H54 (cell line): ENCODE measurements around the gene ING5.
"Not testable (repeated sequence)": the region's sequence is repeated elsewhere in the genome, so short reads cannot be mapped to it uniquely, and the experiment has no call there.

Experiments
- DNase-seq: peaks from one replicate; pipeline ENCODE4 v3.0.0; 2011; ENCODE audit warnings: low spot score, mixed read lengths; ENCODE audit not compliant: insufficient read length
- FAIRE-seq: peaks from 3 replicates; lab custom pipeline; 2011; peaks lifted over from hg19 to GRCh38; lab: Jason Lieb, UNC
- POLR2A ChIP-seq: IDR thresholded peaks from 2 replicates; pipeline ENCODE4 v1.6.1; 2011; ENCODE audit warnings: low read depth, mild to moderate bottlenecking, low read length

ING5 gene

DNA sequence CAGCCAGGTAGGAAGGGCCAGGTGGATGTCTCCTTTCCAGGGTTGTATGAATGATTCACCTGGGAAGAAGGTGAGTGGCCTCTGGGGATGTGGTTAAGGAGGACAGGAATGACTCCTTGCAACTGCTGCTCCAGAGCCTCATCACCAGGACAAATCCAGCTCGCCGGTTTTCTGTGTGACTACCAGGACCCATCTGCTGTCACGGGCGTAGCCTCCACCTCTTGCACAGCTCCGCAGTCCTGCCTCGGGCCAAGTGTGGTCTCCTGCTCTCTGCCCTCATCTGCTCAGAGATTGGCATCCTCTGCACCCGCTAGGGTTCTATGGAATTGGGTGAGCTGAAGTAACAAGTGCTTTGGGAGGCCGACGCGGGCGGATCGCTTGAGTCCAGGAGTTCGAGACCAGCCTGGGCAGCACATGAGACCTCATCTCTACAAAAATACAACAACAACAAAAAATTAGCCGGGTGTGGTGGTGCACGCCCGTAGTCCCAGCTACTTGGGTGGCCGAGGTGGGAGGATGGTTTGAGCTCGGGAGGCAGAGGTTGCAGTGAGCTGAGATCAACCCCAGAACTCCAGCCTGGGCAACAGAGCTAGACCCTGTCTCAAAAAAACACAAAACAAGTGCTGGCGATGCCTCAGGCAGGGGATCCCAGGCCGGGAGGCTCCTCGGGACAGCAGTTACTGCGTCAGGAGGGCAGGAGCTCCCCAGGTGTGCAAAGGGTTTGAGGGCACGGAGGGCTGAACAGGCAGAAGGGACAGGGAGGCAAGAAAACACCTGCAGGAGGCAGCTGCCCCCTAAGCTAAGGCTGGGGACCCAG lies 31.8 kb downstream of the ING5 start:
- DNase-seq (no peak), FAIRE-seq (no peak)
- TF ChIP-seq POLR2A, result no peak

DNA sequence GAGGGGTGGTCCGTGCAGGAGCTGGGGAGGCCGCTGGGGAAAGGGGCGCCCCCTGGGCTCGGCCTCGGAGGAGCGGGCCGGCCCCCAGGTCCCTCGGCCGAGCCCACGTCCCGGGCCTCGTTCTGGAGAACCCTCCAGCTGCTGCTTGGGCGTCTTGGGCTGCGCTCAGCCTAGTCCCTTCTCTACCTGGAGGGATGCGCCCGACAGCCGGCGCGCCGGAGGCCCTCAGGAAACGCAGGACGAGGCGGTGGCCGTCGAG lies 32.3 kb downstream of the ING5 start:
- DNase-seq (peak; percentile 89), FAIRE-seq (no peak)
- TF ChIP-seq POLR2A, result no peak

DNA sequence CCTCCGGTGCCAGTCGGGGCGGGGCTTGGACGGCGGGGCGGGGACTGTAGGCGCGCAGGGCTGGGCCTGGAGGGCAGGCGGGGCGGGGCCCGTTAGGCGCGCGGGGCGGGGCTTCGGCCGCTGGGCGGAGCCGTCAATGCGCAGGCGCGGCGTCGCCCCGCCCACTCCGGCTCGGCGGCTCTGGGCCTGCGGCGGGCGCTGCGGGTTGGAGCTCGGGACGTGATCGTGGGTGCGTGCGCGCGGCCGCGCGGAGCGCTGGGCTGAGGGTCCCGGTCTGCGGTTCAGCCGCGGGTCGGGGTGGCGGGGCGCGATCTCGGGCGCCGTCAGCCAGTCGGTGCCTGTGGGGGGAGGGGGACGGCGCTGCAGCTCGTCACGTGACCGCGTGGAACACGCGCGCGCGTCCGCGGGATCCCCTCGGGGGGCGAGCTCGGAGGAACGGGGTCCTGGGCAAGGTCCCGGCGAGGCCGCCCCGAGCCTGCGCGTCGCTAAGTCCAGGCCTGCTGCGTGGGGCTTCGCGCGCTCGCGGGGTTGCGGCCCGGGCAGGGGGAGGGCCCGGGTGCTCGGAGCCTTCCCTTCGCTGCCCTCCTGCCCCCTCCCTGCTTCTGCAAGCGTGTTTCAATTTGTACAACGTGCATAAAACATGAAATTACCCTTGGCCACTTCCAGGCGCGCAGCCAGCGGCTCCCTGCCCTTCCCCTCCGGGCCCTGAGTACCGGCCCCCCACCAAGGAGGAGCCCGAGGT lies 32.8 kb downstream of the ING5 start, which contains the start of gene D2HGDH:
TSS of gene D2HGDH (plus strand) at position 164 of the 742 bp plus-strand sequence. CDS start 595 bp downstream, outside the sequence.
- no peak for FAIRE-seq
- peak; percentile 65 for DNase-seq
- peak; percentile 85 for TF ChIP-seq POLR2A

DNA sequence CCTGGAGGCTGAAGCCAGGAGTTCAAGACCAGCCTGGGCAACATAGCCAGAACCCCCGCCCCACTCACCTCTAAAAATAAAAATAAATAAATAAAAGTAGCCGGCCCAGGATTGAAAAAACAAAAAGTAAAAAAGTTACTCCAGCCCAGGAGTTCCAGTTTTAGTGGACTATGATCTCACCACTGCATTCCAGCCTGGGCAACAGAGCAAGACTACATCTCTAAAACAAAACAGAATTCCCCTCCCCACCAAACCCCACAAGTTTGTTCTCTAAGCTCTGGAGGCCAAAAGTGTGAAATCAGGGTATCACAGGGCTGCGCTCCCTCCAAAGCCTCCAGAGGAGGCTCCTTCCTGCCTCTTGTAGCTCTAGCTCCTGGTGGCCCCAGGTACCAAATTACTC lies 34.3 kb downstream of the ING5 start:
- TF ChIP-seq POLR2A, result no peak
- DNase-seq (no peak), FAIRE-seq (no peak)

DNA sequence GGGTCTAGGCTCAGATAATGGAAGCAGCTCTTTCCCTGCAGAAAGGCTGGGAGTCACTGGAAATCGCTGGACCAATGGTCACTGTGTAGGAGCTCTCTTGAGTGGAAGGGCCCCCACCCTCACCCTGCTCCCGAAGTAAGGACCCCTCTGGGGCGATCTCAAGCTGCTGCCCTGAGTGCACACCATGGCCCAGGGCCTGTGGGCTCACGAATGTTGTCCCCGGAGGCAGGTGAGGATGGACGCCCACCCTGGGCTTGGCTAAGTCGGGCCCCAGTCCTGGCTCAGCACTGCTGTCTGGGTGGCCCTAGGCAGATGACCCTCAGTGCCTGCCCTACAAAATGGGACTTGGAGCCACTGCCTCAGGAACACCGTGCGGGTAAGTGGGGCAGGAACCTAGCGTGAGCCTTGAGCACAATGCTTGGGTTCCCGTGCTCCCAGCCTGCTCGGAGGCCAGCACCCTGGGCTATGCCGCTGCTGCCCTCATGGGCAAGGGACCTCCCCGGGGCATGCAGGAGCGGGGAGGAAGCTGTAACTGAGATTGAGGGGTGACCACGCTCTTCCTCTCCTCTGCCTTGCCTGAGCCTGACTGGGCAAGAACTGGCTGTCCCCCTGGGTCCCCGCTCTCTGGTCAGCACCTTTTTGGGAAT lies 36.3 kb downstream of the ING5 start:
- no peak for TF ChIP-seq POLR2A
- FAIRE-seq (no peak), DNase-seq (no peak)

DNA sequence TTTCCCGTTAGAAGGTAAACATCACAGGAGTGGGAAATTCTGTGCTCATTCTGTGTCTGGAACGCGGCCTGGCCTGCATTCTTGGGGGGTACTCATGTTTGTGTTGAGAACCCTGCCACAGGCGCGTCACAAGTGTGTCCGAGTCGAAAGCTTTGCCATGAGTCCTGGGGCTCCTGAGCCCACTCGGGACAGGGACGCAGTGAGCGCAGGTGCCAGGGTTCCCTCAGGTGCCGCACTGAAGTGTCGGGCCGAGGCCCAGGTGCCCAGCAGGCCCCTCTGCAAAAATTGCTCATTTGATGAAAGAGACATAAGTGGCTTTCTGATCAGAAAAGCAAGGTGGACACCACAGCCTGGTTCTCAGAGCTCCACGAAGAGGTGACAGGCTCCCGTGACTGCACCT lies 37.3 kb downstream of the ING5 start:
- DNase-seq (no peak), FAIRE-seq (no peak)
- TF ChIP-seq POLR2A, result no peak

DNA sequence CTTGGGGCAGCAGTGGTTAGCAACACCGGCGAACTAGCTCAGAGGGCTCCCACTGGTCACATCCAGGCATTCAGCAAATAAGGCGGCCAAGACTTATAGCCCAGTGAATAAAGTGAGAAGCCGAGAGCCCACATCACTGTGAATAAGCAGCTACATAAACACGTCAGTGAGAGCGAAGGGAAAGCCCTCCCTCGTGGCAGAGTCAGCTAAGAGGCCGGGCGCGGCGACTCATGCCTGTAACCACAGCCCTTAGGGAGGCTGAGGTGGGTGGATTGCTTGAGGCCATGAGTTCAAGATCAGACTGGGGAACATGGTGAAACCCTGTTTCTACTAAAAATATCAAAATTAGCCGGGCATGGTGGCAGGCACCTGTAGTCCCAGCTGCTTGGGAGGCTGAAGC lies 37.8 kb downstream of the ING5 start:
- TF ChIP-seq POLR2A, result no peak
- FAIRE-seq (peak; percentile 30), DNase-seq (peak; percentile 74)

DNA sequence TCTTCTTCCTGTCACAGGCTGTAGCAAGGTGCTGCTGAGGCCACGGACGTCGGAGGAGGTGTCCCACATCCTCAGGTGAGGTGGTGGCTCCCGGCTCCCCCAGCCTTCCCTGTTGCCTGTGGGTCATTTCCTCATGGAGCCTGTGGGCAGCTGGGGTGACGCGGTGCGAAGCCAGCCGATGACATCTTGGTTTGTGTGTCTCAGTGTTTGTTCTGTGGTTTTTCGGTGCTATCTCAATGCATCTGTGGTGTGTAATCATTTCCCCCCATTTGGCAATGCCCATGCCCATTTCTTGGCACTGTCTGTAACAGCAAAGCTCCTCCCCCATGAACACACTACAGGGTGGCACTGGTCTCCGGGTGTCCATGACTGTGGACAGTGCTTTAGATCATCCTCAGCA lies 39.2 kb downstream of the ING5 start:
- peak; percentile 85 for DNase-seq
- FAIRE-seq, result peak; percentile 72
- no peak for TF ChIP-seq POLR2A

DNA sequence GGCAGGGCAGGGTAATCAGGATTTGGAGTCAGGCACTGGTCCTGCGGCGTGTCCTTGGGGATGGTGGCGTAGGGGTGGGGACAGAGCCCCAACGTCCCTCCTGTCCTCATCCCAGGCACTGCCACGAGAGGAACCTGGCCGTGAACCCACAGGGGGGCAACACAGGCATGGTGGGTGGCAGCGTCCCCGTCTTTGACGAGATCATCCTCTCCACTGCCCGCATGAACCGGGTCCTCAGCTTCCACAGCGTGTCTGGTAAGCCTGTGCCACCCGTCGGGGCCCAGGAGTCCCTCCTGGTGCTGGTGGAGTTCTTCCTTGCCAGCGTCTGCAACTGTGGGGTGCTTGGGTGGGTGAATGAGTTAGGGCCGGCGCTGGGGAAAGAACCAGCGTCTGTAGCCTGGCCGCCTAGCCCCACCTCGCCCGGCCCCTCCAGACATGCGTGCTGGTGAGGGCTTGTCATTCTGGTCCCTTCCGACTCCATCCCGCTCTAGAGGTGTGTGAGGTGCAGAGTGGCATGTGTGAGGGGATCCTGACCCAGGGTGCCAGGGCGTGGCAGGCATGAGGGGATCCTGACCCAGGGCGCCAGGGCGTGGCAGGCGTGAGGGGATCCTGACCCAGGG lies 40.6 kb downstream of the ING5 start:
- FAIRE-seq, result no peak
- TF ChIP-seq POLR2A, result no peak

DNA sequence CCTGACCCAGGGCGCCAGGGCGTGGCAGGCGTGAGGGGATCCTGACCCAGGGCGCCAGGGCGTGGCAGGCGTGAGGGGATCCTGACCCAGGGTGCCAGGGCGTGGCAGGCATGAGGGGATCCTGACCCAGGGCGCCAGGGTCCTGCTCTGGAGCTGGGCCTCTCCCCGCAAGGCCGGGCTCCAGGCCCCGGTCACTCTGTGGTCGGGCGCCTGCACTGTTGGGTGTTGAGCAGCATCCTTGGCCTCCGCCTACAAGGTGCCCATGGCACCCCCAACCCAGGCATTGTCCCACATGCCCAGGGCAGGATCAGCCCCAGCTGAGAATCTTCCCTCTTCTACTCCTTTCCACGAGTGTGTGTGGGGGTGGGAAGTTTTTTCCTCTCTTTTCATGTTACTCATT lies 41.2 kb downstream of the ING5 start:
- not testable (repeated sequence) for DNase-seq, FAIRE-seq

More for the DNA sequence above, 40.6 kb downstream of the ING5 start:
- DNase-seq, result no peak

DNA sequence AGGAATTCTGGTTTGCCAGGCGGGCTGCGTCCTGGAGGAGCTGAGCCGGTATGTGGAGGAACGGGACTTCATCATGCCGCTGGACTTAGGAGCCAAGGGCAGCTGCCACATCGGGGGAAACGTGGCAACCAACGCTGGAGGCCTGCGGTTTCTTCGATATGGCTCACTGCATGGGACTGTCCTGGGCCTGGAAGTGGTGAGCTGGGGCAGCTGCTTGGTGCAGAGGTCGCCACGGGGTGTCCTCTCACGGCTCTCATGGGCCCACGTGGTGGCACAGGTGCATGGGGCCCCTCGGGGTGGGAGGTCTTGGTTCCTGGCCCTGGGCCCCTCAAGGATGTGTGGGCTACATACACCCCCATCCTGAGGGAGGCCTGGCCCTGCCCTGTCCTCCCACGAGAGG lies 41.8 kb downstream of the ING5 start:
- no peak for TF ChIP-seq POLR2A
- DNase-seq (no peak), FAIRE-seq (no peak)

DNA sequence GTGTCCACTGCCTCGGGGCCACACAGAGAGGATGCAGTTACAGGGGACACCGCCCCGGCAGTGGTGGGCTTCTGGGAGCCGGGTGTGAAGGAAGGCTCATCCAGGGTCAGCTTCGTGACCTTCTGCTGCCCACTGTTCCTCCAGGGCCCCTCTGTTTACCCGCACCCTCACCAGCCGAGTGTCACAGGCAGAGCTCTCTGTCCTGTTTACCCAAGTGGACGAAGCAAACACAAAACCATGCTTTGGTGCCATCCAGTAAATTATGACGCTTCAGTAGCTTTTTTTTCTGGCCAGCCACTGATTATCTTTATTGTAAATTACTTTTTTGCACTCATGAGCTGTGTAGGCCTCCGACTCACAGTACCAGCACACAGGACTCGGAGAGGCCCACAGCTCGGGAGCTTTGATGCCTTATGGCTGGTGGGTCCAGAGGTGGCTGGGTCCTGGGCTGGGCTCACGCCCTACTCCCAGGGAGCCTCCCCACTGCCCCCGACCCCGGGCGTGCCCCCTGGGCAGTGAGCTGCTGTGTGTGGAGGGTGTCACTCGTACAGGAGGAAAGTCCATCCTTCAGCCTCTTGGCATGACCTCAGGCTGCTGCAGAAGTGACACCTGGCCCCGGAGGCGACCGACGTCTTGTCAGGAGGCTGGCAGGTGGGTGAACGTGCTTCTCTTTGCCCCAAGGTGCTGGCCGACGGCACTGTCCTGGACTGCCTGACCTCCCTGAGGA lies 42.4 kb downstream of the ING5 start:
- no peak for DNase-seq
- TF ChIP-seq POLR2A, result no peak
- no peak for FAIRE-seq

DNA sequence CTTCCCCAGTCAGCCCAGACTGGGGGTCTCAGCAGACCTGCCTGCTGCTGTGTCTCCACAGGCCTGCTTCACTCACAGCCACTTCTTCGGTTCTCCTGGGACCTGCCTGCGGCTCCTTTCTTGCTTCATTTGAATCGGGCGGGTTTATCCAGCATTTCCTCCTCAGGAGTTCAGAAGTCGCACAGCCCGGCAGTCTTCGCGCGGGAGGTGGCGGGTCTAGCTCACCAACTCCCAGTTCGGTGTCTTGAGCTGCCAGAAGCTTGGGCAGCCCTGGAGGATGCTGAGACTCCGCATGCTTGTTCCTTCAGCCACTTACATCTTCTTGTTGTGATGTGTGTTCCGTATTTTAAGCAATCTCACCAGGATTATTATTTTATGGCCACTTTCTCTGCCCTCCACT lies 43.4 kb downstream of the ING5 start:
- no peak for FAIRE-seq
- DNase-seq, result no peak
- TF ChIP-seq POLR2A, result no peak
